ENCODE measurements around the gene SMYD5.

Gene SMYD5

DNA sequence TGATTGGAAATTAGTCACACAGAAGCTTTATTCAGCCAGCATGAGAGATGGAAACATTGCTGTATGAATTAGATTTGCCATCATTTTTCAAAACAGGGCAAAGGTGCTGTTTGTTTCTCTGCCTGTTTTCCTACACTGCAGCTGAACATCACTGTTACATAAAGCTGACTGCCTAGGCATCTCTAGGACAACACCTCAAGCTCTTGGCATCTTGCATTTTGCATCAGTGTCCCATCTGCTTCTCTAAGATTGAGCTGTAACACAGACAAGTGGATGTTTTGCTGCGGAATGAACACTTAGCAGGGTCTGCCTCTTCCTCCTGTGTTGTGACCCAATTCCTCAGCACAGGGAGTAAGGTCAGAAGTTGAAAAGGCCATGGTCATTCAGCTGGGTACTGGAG is 24.9 kb downstream of the SMYD5 start:
- Histone ChIP-seq H3K9me3 (ENCODE audit: insufficient read depth, low read length) (no peaks in the 10 kb centered on the region), H3K9me2 (replicated peaks; ENCODE audit: insufficient read depth, low read length) (no peaks in the 10 kb centered on the region), H3K27me3 (ENCODE audit: low read length) (no peaks in the 10 kb centered on the region), H3F3A (ENCODE audit: insufficient read depth) (no peaks in the 10 kb centered on the region), H3K27ac (ENCODE audit: low read depth, low read length) (no peak overlapping the region), H2AFZ (ENCODE audit: low read depth, low read length, severe bottlenecking) (no peak overlapping the region), H3K4me2 (ENCODE audit: low read depth, low read length, poor library complexity, severe bottlenecking) (no peak overlapping the region), H3K36me3 (ENCODE audit: low read length) (peaks cover 35% of the 10 kb centered on the region; the same call in 1 of the 2 replicates), H4K20me1 (ENCODE audit: low read depth, low read length) (peaks cover 37% of the 10 kb centered on the region; the same call in 1 of the 2 replicates), H3K9ac (ENCODE audit: low read length) (no peak overlapping the region), H3K79me2 (ENCODE audit: insufficient read depth, low read length) (peaks cover 95% of the 10 kb centered on the region), H3K4me3 (ENCODE audit: insufficient read depth, low read length, poor library complexity, severe bottlenecking) (no peak overlapping the region)
- no peak for TF ChIP-seq EZH2phosphoT487 (conservative IDR thresholded peaks at IDR 0.05; ENCODE audit: low read length)
- TF ChIP-seq, protein P1, sequence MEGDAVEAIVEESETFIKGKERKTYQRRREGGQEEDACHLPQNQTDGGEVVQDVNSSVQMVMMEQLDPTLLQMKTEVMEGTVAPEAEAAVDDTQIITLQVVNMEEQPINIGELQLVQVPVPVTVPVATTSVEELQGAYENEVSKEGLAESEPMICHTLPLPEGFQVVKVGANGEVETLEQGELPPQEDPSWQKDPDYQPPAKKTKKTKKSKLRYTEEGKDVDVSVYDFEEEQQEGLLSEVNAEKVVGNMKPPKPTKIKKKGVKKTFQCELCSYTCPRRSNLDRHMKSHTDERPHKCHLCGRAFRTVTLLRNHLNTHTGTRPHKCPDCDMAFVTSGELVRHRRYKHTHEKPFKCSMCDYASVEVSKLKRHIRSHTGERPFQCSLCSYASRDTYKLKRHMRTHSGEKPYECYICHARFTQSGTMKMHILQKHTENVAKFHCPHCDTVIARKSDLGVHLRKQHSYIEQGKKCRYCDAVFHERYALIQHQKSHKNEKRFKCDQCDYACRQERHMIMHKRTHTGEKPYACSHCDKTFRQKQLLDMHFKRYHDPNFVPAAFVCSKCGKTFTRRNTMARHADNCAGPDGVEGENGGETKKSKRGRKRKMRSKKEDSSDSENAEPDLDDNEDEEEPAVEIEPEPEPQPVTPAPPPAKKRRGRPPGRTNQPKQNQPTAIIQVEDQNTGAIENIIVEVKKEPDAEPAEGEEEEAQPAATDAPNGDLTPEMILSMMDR (IDR thresholded peaks at IDR 0.05; ENCODE audit: insufficient read depth, low read length, poor library complexity, severe bottlenecking): no peak

DNA sequence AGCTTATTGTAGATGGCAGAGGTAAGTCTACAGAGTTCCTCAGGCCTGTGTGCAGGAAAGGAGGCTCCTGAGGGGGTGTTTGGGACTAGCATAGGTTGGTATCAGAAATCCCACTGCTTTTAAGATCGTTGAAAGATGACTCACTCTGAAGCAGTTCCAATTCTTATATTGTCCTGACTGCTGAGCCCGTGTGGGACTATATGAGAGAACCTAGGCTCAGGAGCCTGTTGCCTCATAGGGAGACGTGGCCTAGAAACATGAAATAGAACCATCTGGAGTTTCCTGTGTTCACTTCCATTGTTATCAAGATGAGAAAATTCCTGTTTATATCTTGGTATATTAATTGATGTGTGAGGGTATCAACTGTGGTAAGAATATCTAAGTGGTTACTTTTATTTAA is 25.7 kb downstream of the SMYD5 start:
- Histone ChIP-seq H3K27ac (ENCODE audit: low read depth, low read length) (no peak overlapping the region), H3F3A (ENCODE audit: insufficient read depth) (no peaks in the 10 kb centered on the region), H3K27me3 (ENCODE audit: low read length) (no peaks in the 10 kb centered on the region), H4K20me1 (ENCODE audit: low read depth, low read length) (peaks cover 37% of the 10 kb centered on the region; the same call in 1 of the 2 replicates), H3K79me2 (ENCODE audit: insufficient read depth, low read length) (peaks cover 91% of the 10 kb centered on the region), H3K9ac (ENCODE audit: low read length) (no peak overlapping the region), H3K36me3 (ENCODE audit: low read length) (peaks cover 35% of the 10 kb centered on the region; the same call in 1 of the 2 replicates), H3K4me2 (ENCODE audit: low read depth, low read length, poor library complexity, severe bottlenecking) (no peak overlapping the region), H2AFZ (ENCODE audit: low read depth, low read length, severe bottlenecking) (no peak overlapping the region), H3K9me3 (ENCODE audit: insufficient read depth, low read length) (no peaks in the 10 kb centered on the region), H3K4me3 (ENCODE audit: insufficient read depth, low read length, poor library complexity, severe bottlenecking) (no peak overlapping the region), H3K9me2 (replicated peaks; ENCODE audit: insufficient read depth, low read length) (no peaks in the 10 kb centered on the region)
- TF ChIP-seq EZH2phosphoT487 (conservative IDR thresholded peaks at IDR 0.05; ENCODE audit: low read length): no peak
- TF ChIP-seq, protein P1 (IDR thresholded peaks at IDR 0.05; ENCODE audit: insufficient read depth, low read length, poor library complexity, severe bottlenecking): no peak

DNA sequence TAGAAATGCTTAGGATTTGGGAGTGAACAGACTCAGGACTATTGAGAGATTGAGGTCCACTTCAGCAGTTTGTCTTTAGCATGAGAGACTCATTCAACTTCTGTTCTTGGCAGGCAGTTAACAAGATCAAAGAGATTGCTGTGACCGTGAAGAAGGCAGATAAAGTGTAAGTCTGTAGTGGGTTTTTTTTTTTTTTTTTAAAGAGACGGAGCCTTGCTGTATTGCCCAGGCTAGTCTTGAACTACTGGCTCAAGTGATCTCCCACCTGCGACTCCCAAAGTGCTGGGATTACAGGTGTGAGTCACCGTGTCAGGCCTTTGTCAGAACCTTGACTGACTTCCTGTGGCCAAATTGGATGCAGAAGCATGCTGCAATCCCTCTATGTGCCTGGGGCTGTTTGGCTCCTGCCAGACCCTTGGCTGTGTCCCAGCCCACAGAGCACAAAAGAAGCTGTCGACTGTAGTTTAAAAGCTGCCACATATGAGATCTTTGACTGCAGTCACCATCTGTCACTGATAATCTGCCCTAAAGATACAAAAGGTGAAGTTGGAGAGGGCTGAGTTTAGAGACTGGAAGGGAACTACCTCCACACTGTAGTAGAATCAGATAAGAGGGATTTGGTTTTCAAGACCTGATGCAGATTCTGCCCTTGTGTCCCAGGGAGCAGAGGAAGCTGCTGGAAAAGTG is 30.0 kb downstream of the SMYD5 start:
- H3K27ac ChIP-seq (ENCODE audit: low read depth, low read length): no peak overlapping the region
- peaks cover 61% of the 10 kb centered on the region for H3K79me2 ChIP-seq (ENCODE audit: insufficient read depth, low read length)
- H3K27me3 ChIP-seq (ENCODE audit: low read length): no peaks in the 10 kb centered on the region
- H4K20me1 ChIP-seq (ENCODE audit: low read depth, low read length): peaks cover 15% of the 10 kb centered on the region; the same call in 1 of the 2 replicates
- no peak overlapping the region for H3K4me3 ChIP-seq (ENCODE audit: insufficient read depth, low read length, poor library complexity, severe bottlenecking)
- TF ChIP-seq, protein P1 (IDR thresholded peaks at IDR 0.05; ENCODE audit: insufficient read depth, low read length, poor library complexity, severe bottlenecking): no peak
- H3K36me3 ChIP-seq (ENCODE audit: low read length): peaks cover 63% of the 10 kb centered on the region
- H3K9me3 ChIP-seq (ENCODE audit: insufficient read depth, low read length): no peaks in the 10 kb centered on the region
- H2AFZ ChIP-seq (ENCODE audit: low read depth, low read length, severe bottlenecking): no peak overlapping the region
- H3K9me2 ChIP-seq (replicated peaks; ENCODE audit: insufficient read depth, low read length): no peaks in the 10 kb centered on the region
- no peak overlapping the region for H3K4me2 ChIP-seq (ENCODE audit: low read depth, low read length, poor library complexity, severe bottlenecking)
- H3F3A ChIP-seq (ENCODE audit: insufficient read depth): no peaks in the 10 kb centered on the region
- no peak overlapping the region for H3K9ac ChIP-seq (ENCODE audit: low read length)
